HG02642 (cell line): Measurements from ENCODE around the gene PCBP3.
"Not testable (repeated sequence)": the region's sequence is repeated elsewhere in the genome, so short reads cannot be mapped to it uniquely, and the experiment has no call there.

Source experiments
- ATAC-seq: cut with Tn5 transposase; IDR thresholded peaks from one replicate; pipeline ENCODE4 v1.9.1; 2021; ENCODE audit warnings: mild to moderate bottlenecking; ENCODE audit not compliant: unreplicated experiment, poor library complexity

The PCBP3 gene

DNA sequence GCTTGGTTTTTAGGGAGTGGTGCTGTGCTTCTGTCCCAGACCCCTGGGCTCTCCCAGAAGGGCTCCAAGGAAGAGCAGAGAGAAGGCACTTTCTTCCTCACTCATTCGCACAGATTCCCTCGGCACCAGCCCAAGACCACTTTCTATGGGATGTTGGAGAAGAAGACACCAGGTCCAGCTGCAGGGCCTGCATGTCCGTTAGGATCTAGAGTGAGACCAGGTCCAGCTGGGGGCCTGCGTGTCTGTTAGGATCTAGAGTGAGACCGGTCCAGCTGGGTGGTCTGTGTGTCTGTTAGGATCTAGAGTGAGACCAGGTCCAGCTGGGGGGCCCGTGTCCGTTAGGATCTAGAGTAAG lies 30.9 kb upstream of the PCBP3 start:
- not testable (repeated sequence) for ATAC-seq

DNA sequence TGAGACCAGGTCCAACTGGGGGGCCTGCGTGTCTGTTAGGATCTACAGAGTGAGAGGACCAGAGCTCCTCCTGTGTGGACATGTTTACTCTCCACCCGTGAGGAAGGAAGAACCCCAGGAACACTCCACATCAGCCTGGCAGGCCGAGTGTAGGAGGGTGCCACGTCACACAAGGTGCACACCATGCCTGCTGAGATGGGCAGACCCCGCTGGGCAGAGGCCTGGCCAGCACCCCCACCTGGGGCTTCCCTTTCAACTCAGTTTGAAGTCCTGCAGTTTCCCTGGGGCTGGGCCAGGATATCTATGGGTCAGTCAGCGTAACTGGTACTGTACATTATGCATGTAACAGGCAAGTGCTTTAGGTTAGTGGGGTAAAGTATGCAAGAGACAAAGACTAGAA lies 30.1 kb upstream of the PCBP3 start:
- no peak for ATAC-seq

DNA sequence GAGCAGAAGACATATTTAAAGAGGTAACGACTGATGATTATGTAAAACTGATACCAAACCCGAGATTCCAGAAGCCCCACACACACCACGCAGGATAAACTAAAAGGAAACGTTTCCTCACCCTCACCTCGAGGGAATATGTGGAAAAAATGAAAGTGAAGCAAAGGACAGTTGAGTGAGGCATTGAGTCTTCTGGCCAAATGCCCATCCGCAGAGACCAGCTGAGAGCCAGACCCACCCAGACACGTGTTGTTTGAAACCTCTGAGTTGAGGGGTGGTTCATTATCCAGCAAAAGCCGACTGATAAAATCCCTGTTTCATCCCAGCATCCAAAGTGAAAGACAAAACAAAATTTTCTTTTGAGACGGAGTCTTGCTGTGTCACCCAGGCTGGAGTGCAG lies 29.6 kb upstream of the PCBP3 start:
- ATAC-seq: no peak

DNA sequence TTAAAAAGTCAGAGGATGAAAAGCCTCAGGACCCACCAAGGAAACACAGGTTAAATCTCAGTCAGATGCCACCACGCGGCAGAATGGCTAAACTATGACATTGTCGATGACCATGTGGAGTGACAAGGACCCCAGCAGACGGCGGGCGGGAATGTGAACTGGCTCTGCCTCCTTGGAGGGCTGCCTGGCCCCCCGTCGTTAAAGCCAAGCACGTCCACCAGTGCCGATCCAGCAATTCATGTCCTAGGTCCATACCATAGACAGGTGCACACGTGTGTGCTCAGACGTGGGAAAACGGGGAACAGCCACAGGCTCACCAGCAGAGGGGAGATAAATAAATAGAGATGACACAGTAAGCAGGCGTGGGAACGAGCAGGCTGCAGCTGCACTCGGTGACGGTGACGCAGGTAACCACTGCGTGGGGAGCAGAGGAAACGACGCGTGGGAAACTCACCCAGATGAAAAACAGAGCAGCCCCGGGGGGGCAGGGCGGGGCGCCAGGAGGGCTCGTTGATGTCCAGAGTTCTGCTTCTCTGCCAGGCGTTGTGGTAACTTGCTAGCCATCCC lies 28.3 kb upstream of the PCBP3 start:
- no peak for ATAC-seq

DNA sequence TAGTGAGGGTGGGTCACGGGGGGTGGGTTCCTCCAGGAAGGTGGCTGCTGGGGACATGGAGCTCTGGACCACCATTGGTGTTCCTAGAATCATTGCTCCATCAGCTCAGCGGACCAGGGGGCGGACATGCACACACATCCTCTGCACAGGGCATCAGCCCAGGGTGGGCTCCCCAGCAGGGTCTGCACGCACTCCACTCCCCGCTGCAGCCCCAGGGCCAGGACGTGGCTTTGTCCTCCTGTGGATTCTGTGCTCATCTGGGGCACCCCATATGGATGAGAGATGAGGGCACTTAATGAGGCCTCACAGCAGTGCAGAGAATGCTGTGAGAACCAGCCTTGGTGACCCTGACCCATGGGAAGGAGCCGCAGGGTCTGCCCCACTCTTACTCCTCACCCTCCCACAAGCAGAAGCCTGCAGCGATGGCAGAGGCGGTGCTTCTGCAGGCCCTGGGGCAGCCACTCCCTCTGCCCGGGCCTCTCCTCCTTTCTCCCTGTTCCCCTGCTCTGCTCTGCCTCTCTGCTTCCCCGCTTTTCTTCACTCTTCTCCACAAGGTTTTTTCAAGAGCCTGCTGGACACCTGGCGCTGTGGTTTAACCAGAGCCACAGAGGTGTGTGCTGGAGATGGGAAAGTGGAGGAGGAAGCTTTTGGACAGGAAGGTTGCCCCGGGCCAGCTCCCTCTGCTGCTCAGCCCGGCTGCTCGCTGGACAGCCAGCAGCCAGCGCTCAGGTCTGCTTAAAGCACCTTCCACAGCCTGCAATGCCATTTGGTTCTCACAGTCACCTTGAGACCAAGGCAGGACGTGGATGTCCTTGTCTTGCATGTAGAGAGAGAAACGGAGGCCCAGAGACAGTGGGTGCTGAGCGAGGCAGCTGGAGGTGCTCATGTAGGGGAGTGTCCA lies 26.3 kb upstream of the PCBP3 start:
- no peak for ATAC-seq

DNA sequence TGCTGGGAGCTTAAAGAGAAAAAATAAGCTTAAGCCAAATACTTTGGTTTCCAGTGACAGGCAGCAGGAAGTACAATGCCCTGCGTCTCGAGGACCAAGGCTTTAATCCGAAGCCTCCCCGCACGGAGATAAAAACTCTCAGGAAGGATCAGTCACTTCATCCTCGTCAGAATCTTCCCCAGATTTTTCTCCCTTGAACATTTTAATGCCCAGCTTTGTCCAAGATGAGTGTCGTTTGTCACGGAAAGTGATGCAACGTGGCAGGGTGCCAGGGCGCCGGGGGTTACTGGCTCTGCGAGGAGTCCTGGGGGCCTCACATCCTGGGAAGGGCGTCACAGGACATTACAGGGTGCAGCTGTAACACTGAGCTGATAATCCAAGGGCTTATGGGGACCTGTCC lies 25.2 kb upstream of the PCBP3 start:
- ATAC-seq: no peak

DNA sequence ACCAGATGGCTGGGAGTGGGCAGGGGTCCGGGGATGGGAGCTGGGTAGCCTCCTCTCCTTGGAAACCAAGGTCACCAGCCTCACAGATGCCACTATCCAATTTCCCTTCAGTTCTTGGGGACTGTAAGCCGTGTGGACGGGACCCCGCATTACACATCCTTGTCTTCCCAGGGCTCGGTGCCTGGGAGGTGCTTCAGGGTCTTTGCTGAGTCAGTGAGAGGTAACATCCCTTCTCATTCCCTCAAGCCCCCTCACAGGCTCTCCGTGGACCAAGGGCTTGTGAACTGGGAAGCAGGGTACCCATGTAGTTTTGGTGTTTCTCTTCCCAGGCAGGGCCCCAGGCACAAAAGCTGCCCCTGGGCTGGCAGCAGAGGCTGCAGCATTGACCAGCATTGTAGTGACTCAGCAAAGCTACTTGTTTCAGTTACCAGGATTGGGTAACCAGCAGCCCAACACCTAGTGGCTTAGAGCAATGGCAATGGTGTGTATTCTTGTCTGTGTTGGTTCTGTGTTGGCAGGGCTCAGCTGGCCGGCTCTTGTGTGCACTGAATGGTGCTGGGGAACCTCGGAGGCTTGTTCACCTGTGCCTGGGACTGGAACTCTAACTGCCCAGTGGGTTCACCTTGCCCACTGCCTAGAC lies 24.6 kb upstream of the PCBP3 start:
- no peak for ATAC-seq

DNA sequence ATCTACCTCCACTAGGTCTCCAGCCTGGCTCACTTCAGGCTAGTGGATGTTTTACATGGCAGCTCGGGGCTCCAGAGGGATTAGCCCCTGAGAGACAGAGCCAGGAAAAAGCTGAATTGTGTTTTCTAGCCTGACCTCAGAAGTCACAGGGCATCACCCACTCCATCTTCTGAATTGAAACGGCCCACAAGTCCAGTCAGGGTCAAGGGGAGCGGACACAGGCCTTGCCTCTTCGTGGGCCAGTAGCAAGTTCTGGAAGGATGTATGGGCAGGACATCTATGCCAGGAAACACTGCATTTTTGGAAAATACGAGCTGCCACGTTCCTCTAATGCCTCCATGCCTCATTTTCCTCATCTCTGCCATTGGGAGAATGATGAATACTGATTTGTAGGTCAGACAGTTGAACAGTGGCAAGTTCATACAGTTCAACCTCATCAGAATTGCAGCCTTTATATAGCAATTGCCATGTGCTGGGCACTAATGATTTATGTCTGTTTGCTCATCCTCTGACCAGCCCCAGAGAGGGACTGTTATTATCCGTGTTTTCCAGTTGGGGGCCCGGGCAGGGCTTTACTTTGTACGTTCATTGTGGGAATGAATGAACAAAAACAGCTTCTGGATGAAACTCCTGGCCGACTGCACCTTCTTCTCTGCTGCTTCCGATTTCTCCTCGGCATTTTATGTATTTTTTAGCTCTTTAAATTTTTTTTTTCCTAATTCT lies 23.2 kb upstream of the PCBP3 start:
- no peak for ATAC-seq

DNA sequence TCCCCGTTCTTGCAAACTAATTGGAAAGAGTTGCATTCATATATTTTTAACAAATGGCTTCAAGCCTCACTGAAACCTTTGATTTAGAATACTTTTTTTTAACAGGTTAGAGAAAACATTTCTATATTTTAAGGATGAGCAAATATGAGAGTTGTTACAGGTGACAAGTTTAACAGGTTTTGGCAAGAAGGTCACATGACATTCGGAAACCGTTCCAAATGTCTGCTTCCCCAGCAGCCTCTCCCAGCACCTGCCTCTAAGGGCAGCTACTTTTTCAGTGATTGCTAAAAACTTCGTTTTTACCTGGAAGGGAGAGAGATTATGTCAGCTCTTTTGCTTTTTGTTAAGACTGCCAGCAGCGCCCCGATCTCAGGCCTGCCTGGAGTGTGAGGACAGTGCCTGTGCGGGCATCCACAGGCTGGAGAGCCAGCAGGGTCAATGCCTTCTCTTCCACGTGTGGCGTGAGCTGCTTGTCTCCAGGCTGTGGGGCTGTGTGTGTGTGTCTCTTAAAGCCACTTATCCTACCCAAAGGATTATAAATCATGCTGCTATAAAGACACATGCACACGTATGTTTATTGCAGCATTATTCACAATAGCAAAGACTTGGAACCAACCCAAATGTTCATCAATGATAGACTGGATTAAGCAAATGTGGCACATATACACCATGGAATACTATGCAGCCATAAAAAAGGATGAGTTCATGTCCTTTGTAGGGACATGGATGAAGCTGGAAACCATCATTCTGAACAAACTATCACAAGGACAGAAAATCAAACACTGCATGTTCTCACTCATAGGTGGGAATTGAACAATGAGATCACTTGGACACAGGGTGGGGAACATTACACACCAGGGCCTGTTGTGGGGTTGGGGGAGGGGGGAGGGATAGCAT lies 21.8 kb upstream of the PCBP3 start:
- not testable (repeated sequence) for ATAC-seq

DNA sequence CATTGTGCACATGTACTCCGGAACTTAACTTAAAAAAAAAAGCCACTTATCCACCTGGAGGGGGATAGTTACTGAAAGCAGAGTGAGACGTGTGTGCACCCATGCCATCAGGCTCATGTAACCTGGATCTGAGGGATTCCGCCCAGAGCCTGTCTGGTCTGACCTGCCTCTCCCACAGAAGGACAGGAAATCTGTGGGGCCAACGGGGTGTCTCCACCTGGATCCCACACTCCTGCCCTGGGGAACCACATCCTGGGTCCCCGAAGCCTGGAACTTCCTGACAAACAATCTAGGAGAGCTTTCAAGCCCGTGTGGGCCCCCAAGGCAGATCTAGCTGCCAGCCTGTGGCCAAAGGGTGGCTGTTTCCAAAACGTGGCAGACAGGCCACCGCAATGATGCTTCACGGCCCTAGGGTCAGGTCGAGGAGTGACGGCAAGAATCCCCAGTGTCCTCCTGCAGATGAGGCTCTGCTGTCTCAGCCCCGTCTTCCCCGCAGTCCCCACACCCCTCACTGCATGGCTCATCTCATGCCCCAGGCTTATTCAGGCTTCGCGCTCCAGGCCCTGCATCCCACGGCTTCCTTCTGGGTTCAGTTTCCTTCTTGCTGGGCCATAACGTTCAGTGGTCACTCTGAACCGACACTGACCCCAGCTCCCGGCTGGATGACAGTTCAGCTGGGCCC lies 21.0 kb upstream of the PCBP3 start:
- no peak for ATAC-seq

DNA sequence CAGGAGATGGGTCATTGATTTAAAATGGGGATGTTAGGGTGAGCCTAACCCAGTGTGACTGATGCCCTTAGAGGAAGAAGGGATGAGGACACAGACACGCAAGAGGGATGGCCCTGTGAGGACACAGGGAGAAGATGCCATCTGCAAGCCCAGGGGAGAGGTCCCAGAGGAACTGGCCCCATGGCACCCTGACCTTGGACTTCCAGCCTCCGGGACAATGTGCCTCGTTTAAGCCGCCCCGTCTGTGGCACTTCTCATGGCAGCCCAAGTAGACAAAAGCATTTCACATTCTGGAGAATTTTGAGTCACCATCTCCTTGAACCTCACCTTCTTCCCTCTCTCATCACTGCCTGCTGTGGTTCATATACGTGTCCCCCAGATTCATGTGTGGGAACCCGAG lies 20.1 kb upstream of the PCBP3 start:
- no peak for ATAC-seq

DNA sequence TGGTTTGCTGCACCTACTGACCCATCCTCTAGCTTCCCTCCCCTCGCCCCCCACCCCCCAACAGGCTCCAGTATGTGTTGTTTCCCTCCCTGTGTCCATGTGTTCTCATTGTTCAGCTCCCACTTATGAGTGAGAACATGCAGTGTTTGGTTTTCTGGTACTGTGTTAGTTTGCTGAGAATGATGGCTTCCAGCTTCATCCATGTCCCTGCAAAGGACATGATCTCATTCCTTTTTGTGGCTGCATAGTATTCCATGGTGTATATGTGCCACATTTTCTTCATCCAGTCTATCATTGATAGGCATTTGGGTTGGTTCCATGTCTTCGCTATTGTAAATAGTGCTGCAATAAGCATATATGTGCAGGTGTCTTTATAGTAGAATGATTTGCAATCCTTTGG lies 17.4 kb upstream of the PCBP3 start:
- ATAC-seq: not testable (repeated sequence)

DNA sequence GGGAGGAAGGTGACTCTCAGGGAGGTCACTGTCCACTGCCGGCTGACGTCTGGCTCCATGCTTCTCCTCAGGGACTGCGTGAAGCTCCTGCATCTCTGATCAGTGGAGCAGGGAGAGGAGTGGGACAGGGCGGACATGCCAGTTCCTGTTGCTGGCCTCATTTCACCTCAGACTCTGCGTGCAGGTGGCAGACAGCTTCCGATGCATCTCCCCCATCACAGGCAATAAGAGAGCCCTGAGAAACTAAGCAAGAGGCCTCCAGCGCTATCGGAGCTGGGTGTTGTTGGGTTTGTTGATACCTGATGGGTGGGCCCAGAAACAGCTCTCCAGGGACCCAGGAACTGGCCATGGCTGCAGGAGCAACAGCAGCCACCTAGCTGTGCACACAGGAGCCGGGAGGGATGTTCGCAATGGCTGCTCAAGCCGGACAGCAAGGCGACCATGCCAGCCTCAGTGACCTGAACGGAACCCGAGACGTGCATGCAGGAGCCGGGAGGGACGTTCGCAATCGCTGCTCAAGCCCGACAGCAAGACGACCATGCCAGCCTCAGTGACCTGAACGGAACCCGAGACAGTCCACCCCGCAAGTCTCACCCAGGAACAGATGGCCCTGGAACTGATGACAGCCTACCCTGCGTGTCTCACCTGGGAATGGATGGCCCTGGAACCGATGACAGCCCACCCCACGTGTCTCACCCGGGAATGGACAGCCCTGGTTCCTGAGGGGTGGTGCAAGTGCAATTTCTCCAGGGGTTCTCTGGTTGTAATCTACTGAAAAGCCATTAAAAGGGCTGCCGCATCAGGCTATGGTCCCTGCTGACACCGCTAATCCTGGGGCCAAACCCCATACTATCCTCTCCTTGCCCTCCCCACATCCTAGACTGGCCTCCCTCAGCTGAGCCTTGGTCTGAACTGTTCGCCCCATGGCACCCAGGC lies 14.2 kb upstream of the PCBP3 start:
- no peak for ATAC-seq

DNA sequence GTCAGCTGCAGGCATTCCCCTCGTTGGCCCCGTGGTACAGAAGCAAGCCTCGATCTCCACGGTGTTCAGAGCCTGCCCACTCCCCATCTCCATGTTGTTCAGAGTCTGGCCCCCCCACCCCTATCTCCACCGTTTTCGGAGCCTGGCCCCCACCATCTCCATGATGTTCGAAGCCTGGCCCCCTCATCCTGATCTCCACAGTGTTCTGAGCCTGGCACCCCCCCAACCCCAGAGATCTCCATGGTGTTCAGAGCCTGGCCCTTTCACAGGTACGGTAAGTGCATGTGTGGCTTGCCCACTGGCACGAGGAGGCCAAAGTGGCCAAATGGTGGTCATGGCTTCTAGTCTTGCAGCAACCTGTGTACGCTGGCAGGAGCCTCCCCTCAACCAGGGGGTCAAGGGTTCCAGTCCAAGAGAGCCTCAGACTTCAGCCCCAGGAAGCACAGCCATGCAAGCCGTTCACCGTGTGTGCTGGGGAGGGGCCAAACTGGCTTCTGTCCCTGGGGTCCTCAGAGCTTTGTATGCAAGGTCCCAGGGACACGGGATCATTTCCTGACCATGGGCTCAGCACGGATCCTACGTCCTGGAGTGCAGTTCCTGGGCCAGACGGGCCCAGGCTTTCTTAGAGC lies 13.3 kb upstream of the PCBP3 start:
- ATAC-seq: no peak

DNA sequence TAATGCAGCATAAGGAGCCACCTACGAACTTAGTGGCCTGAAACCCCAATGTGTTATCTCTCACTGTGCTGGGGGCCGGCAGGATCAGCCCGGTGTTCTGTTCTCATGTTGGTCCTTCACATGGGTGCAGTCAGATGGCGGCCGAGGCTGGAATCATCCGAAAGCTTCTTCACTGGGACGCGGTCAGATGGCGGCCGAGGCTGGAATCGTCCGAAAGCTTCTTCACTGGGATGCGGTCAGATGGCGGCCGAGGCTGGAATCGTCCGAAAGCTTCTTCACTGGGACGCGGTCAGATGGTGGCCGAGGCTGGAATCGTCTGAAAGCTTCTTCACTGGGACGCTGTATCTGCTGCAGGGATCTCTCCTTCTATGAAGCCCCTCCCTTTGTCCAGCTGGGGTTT lies 12.6 kb upstream of the PCBP3 start:
- ATAC-seq: no peak

DNA sequence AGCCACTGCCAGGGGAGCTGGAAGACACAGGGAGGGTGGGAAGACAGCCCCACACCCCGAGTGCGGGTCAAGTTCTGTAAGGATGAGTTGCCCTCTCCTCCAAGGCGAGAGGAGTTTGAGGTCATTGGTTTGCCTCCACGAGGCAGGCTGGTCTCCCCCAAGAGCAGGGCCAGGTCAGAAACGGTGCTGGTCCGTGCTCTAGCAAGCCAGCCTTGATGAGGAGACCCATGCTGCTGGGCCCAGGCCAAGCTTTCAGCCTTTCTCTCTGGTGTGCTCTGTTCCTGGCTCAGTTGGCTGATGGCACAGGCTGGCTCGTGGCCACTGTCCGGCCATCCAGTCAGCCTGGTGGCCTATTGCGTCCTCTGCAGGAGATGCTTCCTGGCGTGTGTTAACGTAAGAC lies 12.0 kb upstream of the PCBP3 start:
- no peak for ATAC-seq

DNA sequence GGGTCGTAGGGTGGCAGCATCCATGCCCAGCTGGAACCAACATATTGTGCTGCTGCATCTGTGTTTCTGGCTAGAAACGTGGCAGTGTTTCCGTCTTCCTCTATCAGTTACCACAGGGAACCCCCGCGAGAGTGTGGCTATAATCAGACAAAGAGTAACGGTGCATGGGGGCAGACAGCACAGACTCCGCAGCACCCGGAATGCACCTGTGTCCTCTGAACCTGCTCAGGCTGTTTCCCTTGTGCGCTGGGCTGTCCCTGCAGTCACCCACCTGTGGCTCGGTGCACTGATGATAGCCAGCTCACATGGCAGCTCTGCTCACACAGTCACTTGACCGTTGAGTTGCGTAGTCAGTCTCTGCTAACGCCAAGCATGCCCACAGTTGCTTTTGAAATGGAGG lies 11.4 kb upstream of the PCBP3 start:
- ATAC-seq: no peak

DNA sequence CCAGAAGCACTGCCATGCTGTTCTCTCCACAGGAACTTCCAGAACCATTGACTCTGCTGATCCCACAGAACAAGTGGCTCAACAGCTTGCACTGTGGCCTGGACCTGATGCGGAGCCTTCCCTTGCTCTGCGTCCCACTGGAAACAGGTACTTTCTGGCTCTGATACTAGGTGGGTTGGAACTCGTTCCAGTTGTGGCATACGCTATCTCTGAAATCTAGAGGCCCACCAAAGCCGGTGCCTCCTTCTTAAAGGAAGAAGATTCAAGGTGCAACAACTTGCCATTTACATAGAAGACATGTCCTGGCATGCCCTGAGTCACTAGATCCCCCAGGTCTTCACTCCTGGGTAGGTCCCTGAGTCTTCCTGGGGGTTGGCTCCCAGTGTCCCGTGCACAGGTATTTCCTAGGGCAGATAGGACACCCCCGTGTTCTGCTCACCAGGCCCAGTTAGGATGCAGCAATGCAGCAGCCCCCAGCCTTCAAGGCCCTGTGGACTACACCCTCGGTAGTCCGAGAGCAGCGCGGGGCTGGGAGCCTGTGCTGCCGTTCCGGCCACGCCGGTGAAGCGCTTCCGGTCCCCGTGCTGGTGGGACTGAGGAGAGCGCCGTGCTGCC lies 10.8 kb upstream of the PCBP3 start:
- ATAC-seq: no peak
